NCI-H1105 treated with DMSO at 0.1 percent for 48 hours (cell line): ENCODE results near the gene CHD2.

Experiments
- DNase-seq: peaks from one replicate; lab custom pipeline; 2025; lab: John Stamatoyannopoulos, UW

Gene CHD2

DNA sequence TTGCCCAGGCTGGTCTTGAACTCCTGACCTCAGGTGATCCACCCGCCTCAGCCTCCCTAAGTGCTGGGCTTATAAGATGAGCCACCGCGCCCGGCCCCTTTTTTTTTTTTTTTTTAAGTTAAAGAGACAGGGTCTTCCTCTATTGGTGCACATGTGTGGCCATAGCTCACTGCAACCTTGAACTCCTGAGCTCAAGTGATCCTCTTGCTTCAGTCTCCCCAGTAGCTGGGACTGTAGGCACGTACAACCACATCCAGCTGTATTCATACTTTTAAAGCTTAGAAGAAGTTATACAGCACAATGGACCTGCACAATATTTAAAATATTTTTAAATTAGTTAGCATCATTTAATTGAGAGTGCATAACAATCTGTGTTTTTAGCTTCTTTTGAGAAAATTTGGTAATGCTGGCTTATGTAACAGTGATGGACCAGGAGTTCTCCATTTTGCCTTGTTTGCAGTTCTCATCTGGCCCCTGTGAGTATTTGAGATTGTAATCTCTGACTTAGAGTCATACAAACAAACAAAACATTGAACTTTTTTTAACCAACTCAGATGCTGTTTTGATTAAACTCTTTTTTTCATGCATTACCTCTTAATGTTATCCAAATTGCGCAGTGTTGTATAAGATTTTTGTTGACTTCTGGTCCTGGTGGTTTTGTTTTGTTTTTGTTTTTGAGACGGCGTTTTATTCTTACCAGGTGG, 33.0 kb downstream of the CHD2 start:
- no peak for DNase-seq

DNA sequence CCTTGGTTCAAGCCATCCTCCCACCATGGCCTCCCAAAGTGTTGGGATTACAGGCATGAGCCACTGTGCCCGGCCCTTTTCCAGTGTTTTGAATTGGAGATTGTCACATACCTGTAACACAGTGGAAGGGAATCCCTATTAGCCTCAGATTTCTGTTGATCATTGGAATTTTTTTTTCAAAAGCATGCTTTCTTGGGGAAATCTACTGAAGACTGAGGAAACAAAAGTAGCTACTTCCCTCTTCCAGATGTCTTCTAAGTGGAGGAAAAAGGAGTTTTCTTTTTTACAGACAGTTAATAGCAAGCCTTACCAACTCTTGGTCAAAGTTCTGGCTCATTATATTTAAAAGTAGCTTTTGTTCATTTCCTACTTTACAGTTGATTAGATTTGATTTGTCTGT, 33.7 kb downstream of the CHD2 start:
- no peak for DNase-seq

DNA sequence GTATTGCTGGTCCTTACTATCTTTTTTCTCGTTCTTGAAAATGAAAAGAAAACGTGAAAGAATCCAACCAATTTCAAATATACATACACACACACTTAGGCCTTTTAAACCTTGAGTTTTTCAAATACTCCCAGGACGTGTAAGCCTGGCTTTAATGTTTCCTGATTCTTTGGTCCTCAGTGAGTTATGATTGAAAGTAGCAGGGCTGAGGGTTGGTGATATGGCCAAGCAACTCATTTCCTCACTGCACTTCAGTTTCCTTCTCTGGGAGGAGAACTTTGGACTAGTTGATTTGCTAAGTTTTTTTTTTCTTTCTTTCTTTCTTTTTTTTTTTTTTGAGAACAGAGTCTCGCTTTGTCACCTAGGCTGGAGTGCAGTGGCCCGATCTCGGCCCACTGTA, 34.6 kb downstream of the CHD2 start:
- DNase-seq, result no peak

DNA sequence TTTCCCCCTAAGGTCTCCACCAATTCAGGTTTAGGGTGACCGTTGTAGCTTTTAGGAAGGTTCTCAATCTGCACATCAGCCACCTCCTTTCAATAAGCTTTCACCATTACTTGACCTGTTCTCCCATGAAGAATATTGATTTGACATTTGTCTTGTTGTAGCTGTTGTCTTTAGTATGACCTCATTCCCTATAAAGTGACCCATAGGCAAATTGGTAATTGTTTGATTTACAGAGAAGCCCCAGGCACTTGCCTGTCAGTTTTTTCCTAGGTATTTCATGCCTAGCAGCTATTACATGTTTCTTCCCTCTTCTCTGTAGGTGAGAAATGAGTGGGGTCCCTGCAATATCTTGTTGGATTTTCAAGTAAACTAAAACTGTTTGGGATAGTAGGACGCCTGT, 36.0 kb downstream of the CHD2 start:
- DNase-seq, result no peak

DNA sequence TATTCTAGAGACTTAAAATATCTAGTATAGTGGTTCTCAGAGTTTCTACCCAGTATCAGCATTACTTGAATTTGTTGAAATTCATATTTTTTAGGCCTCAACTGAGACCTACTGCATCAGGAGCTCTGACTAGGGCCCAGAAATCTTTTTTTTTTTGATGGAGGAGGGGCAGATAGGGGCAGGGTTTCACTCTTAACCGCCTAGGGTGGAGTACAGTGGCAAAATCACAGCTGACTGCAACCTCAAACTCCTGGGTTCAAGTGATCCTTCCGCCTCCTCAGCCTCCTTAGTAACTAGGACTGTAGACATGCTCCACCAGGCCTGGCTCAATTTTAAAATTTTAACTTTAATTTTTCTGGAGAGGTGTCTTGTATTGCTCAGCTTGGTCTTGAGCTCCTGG, 36.6 kb downstream of the CHD2 start:
- no peak for DNase-seq

DNA sequence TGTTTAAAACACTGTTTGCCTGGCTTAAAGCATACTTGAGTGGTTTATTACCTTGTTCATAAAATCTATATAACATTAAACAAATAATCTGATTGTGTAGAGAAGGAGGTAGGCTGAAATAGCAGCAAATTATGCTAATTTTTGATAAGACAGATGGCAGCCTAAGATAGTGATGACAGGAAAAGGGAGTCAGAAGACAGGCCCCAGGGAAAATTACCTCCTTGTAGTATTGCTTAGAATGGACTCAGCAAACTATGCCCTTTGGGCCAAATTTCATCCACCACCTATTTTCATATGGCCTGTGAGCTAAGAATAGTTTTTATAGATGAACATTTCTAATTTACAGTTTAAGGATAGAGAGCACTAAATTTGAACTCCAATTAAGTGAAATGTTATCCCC, 37.8 kb downstream of the CHD2 start:
- DNase-seq, result no peak

DNA sequence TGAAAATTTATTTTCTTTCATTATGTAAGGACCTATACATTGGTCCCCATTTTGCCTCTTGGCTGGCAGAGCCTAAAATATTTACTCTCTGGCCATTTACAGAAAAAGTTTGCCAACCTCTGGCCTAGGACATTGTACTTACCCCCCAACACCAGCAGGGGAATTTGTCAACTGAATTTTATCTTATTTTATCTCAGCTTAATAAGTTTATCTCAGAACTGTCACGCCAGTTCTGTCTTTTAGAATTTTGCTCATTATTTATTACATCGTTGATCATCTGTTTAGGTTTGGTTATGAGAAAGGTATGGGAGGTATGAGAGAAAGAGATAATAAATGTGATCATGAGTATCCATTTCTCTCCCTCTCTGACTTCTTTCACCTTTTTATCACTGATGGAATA, 38.3 kb downstream of the CHD2 start:
- DNase-seq, result no peak

DNA sequence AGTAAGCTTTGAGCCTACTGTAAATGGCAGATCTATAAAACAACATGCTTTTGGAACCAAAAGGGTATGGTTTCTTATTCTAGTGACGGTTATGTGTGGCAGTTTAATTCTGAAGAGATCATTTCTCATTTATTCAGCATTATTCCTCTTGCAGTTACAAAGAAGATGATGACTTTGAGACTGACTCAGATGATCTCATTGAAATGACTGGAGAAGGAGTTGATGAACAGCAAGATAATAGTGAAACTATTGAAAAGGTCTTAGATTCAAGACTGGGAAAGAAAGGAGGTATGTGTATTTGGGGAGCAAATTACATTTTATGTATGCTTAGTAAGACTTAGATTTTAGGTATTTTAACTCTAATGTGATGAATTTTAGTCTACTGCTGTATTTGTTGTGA, 41.5 kb downstream of the CHD2 start:
- DNase-seq, result no peak

DNA sequence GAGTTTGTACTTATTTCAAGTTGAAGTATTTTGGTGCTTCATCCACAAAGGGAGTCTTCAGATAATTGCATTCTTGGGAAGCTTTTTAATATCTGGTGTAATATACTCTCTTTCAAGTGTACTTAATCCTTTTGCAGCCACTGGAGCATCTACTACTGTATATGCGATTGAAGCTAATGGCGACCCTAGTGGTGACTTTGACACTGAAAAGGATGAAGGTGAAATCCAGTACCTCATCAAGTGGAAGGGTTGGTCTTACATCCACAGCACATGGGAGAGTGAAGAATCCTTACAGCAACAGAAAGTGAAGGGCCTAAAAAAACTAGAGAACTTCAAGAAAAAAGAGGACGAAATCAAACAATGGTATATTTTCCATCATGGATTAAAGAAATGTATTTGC, 42.6 kb downstream of the CHD2 start:
- DNase-seq, result no peak

DNA sequence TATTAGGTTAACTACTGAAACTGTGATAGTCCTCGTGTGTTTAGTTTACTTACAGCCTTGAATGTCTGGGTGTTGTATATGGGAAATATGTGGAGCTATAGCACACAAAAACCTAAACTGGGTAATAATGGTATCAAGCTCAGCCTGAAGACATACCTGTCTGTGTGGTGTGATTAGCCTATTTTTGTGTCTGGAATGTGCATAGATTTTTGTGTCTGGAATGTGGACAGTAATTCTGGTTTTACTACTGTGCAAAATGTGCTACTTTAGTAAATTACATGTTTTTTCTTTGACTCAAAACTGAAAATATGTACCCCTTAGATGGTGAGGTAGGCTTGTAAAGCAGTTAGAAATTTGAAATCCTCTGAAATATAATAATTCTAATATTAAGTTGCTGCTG, 43.5 kb downstream of the CHD2 start:
- DNase-seq, result no peak

DNA sequence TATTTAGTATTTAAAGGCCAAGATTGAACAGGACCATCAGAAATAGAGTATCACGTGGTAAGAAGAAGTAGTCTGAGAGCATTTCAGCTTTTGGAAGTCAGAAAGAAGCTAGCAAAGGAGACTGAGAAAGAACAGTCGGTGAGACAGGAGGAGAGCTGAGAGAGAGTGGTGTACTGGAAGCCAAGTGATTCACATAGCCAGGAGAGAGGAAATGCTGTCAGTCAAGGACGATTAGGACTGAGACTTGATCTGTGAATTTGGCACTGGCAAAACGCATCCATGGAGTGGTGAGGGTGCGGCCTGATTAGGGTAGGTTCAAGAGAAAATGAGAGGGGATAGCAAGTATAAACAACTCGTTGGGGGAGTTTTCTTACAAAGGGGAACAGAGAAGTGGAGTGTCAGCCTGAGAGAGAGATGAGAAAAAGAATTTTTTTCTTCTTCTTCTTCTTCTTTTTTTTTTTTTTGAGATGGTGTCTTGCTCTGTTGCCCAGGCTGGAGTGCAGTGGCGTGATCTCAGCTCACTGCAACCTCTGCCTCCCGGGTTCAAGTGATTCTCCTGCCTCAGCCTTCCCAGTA, 44.9 kb downstream of the CHD2 start:
- no peak for DNase-seq

DNA sequence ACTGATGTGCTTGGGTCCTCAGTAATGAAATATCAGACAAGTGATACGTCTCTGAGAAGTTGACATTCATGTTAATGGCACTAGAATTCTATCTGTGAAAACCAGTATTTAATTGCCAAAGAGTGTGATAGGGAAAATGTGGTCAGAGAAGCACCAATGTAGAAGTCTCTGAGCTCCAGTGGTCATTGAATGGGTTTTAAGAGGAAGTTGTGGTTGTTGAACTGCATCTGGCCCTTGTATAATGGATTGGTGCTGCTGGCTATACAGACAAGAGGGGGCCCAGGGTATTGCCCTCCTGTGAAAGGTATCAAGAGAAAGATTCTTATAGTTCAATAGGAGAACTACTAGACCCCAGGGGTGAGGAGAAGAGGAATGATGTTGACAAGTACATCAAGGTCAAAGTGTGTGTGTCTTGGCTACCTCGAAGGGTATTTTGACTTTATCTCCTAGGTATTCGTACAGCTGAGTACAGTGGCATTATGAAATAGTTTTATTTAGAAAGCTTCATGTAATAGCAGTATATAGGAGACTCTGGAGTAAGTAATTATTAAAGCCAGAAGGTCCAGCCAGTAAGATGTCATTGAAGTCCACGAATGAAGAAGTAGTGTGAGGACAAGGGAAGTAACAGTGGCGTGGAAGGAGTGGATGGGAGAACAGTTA, 47.1 kb downstream of the CHD2 start:
- no peak for DNase-seq

DNA sequence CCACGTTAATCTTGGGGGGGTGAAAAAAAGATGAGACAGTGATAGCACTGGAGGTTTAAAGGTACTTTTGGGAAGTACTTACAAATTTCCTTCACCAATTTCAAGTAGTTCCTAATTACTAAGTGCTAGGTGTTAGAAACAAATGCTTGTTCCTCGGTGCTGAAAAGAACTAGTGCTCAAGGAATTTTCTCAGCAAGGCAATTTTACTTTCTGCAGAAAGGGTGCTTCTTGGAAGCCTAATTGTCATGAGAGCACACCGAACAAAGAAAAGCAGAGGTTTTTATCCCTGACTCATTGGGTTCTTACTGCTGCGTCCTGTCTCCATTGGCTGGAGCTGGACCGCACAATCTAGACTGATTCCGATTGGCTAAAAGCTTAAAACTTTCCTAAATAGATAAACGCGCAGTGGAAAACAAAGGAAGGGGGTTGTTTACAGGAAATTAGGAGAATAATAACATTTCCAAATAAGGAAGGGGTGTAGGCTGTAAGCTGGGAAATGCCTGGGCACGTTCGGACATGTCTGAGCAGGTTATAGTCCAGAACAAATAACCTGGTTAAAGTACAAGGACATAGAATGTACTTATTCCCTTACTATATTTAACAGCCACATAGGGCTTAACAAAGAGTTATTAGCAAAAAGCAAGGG, 49.6 kb downstream of the CHD2 start:
- DNase-seq, result peak; percentile 15

DNA sequence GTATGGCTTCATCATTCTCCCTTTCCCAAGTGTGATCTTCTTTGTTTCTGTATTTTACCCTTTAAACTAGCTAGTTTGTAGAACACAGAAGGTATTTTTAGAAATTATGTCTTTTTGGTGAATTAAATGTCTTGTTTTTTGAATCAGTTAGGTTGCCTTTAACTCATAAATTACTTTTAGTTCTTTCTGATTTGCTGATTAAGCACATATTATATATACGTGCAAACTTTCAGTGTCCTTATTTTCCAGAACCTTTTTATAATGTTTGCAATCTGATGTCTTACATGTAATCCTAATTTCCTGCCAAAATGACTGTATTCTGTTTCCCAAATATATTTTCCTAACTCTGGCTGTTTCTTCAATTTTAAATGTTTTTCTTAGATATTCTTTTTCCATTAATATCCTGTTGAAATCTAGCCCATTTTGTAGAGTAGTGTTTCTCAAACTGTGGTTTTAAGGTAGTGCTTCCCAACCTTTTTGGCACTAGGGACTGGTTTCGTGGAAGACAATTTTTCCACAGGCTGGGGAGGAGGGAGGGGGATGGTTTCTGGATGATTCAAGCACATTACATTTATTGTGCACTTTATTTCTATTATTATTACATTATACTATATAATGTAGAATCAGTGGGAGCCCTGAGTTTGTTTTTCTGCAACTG, 51.8 kb downstream of the CHD2 start:
- DNase-seq, result no peak

DNA sequence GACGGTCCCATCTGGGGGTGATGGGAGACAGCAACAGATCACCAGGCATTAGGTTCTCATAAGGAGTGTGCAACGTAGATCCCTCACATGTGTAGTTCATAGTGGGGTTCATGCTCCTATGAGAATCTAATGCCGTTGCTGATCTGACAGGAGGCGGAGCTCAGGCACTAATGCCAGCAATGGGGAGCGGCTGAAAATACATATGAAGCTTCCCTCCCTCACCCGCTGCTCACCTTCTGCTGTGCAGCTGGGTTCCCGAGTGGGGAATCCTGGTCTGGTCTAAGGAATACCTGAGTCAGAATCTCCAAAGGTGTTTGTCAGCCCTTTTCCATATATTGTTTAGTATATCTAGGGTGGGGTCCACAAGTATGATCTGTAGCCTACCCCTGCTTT, 52.3 kb downstream of the CHD2 start:
- no peak for DNase-seq

DNA sequence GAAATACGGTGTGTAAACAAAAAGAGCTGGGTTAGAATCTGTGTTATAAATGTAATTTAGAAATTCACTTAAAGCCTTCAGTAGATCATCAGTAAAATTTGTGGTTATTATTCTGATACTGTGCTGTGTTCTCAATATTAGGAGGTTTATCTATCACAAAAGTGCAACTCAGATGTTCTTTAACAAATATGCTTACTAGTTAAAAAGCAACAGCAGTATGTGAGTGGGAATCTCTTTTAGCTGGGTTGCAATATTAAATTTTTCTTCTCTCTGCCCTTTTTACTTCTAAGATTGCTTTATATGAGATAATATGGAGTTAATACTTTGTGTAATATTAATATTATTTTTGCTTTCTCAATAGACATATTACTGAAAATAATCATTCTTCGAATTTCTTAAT, 53.4 kb downstream of the CHD2 start:
- no peak for DNase-seq

DNA sequence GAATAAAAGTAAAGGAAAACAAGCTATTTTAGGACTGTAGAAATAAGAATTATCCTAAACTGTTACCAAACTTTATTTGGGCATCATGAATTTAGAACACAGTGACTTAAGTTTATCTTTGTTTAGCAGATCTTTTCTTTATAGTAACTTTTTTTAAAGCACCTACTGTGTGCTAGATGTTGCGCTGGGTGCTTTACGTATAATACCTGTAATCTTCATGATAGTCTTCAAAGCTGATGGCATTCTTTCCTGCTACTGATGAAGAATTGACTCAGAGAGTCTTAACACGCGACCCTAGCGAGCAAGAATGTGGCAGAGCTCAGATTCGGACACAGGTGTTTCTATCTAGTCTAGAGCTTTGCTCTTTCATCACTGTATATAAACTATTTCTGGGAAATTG, 53.9 kb downstream of the CHD2 start:
- no peak for DNase-seq

DNA sequence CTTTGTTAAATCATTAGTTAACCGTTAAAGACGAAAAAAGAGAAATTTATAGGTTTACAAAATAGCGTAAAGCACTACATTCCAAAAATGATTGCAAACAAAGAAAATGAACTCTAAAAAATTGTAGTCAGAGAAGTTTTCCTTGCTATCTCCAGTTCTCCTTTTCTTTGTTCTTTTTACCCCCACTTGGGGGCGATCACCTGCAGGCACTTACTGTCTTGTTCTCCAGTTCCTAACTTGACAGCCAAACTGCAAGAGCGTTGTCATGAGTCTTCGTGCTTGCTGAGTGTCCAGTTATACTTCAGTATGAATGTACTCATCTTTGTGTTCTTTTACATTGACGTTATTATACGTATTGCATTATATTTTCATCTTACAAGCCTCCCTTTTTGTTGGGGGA, 54.5 kb downstream of the CHD2 start:
- no peak for DNase-seq

DNA sequence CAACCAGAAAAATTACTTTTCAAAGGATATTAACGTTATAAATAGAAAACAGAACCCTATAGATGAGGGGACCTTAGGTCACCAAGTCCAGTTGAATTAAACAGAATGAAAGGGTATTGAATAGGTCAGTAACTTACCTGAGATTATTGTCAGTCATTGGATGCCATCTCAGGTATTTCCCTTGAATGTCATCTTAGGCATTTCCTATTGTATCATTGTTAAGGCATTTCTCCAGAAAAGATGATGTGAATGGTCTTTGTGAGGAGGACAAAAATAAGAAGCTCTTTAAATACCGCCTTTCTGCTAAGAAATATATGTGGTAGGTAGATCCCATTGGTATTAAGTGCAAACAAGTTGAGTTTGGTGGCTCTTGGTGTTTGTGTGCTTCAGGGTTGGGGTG, 55.6 kb downstream of the CHD2 start:
- DNase-seq, result no peak

DNA sequence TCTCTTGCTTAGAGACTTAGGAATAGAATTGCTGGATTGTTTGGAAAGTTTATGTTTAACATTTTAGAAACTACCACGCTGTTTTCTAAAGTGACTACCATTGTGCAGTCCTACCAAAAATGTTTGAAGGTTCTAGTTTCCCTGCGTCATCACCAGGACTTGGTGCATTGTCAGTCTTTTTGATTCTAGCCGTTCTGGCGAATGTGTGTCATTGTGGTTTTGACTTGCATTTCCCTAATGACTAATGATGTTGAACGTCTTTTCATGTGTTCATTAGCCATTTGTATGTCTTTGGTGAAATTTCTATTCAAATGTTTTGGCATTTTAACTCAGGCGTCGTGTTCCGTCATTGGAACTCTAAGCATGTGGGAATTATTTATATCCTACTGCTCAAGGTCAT, 58.0 kb downstream of the CHD2 start:
- DNase-seq, result no peak

DNA sequence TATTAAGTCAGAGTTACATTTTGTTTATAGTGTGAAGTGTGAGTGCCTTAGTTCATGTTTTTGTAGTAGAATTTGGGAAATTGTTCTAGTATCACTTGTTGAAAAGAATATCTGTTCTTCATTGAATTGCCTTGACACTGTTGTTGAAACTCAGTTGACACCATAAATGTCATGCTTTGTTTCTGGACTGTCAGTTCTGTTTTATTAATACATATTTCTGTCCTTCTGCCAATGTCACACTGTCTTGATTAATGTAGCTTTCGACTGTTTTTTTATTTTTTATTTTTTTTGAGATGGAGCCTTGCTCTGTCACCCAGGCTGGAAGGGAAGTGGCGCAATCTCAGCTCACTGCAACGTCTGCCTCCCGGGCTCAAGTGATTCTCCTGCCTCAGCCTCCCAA, 59.1 kb downstream of the CHD2 start:
- DNase-seq, result no peak

DNA sequence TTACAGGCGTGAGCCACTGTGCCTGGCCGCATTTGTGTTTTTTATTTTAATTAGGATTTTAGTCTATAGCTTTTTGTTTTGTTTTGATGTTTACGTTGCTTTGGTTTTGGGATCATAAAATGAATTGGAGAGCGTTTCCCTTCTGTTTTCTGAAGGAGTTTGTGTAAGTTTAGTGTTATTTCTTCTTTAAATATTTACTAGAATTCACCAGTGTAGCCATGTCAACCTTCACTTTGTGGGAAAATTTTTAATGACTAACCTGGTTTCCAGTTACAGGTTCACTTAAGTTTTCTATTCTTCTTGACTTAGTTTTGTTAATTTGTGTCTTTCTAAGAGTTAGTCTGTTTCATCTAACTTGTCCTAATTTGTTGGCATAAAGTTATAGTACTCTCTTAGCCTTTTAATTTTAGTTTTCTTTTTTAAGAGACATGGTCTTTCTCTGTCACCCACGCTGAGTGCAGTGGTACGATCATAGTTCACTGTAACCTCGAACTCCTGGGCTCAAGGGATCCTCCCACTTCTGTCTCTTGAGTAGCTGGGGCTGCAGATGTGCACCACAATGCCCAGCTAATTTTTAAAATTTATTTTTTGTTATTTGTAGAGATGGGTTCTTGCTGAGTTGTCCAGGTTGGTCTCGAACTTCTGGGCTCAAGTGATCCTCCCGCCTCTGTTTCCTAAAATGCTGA, 61.0 kb downstream of the CHD2 start:
- DNase-seq, result no peak
